Measurements from ENCODE around the gene ARL10.

The ARL10 gene

DNA sequence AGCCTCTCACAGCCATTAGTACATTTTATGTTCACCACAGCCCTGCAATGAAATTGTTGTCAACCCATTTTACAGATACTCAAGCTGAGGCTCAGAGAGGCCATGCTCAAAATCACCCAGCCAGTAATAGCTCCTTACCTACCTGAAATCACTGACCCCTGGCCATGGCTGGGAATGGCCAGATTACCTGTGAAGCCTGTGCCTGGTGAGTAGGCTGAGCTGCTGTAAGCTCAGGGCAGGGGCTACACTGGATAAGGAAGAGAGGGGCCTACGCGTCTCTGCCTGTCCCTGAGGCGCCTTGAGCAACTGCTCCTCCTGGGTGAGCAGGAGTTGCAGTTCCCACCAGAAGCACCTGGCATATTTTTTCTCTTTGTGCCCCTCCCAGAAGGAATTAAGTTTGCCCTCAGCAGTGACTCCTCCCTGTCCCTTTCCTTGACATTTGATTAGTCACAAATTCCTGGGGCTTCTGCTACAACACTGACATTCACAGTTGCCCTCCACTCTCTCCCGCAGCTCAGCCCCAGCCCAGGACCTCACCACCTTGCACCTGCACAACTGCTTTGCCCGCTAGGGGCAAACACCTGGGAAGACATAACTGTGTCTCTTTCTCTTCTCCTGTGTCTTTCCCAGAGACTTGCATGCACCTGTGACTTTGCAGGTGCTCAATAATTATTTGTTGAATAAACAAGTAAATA lies 45.3 kb downstream of the ARL10 start:
- no peaks in the 10 kb centered on the region for H3K27me3 ChIP-seq (replicated peaks in 2 of 5; ENCODE audit: control insufficient read depth in 4 of 5, insufficient read depth in 5 of 5, low read length in 4 of 5)
- ChIA-PET POLR2A (no interaction called here), CTCF (interaction anchor here (1.0 kb wide), 1 partner anchor 15 kb away, joined by 3 read pairs; no protein-coding TSS in a partner anchor)
- 96% methylated on average over 3 of the region's 5 CpGs for whole genome bisulfite sequencing (ENCODE audit: insufficient coverage)
- peaks cover 0 to 3% (median 2%) of the 10 kb centered on the region in 4 experiments for H3K4me1 ChIP-seq (ENCODE audit: control extremely low read depth in 1 of 4, control insufficient read depth in 4 of 4, insufficient read depth in 4 of 4, low read length in 3 of 4)
- no peak overlapping the region for H3K4me3 ChIP-seq (ENCODE audit: control insufficient read depth in 1 of 7, extremely low read depth in 1 of 7, insufficient read depth in 4 of 7, low read depth in 2 of 7, low read length in 6 of 7)
- H3K27ac ChIP-seq (ENCODE audit: insufficient read depth in 1 of 2, low read depth in 1 of 2, low read length in 2 of 2, poor library complexity in 1 of 2, severe bottlenecking in 2 of 2), result no peak overlapping the region
- H3K36me3 ChIP-seq (ENCODE audit: control insufficient read depth in 4 of 4, insufficient read depth in 4 of 4, low read length in 3 of 4), result peaks cover 3 to 20% (median 11%) of the 10 kb centered on the region in 4 experiments
- no peak for DNase-seq
- H3K9me3 ChIP-seq (ENCODE audit: control extremely low read depth in 1 of 5, control insufficient read depth in 4 of 5, insufficient read depth in 2 of 5, low read depth in 1 of 5, low read length in 4 of 5), result no peaks in the 10 kb centered on the region

DNA sequence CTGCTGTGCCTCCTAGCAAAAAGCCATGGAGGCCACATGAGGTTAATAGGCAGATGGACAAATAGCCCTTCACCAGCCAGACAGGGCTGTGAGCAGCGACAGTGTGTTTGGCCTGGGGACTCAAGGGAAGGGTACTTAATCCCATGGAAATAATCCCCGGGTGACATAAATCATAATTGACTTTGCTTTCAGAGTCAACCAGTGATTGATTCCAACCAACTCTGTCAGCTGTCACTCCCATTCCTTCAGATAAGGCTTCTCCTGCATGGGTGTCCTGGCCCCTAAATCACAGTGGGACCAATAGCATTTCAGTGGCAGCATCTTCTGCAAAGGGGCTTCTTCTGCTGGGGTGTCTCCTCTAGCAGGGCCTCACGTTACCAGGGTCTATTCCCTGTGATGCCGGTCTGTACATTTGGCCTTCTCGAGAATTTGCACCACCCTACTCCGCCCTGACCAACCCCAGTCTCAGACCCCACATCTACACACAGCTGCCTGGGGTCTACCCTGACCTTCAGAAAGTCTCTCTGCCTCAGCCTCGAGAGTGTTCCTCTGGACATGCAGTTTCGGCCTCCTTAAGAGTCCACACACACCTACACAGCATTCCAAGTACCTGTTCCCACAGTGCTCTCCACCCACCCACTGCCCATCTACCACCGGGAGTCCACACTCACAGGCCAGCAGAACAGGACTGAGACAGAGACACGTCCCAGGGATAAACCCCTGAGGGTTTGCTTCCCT lies 47.4 kb downstream of the ARL10 start:
- Histone ChIP-seq H3K4me3 (ENCODE audit: control insufficient read depth in 1 of 7, extremely low read depth in 1 of 7, insufficient read depth in 4 of 7, low read depth in 2 of 7, low read length in 6 of 7) (no peak overlapping the region), H3K4me1 (ENCODE audit: control extremely low read depth in 1 of 4, control insufficient read depth in 4 of 4, insufficient read depth in 4 of 4, low read length in 3 of 4) (peaks cover 2 to 15% (median 14%) of the 10 kb centered on the region in 4 experiments), H3K9me3 (ENCODE audit: control extremely low read depth in 1 of 5, control insufficient read depth in 4 of 5, insufficient read depth in 2 of 5, low read depth in 1 of 5, low read length in 4 of 5) (no peaks in the 10 kb centered on the region), H3K36me3 (ENCODE audit: control insufficient read depth in 4 of 4, insufficient read depth in 4 of 4, low read length in 3 of 4) (peaks cover 0 to 7% (median 2%) of the 10 kb centered on the region in 4 experiments), H3K27me3 (replicated peaks in 2 of 5; ENCODE audit: control insufficient read depth in 4 of 5, insufficient read depth in 5 of 5, low read length in 4 of 5) (no peaks in the 10 kb centered on the region), H3K27ac (ENCODE audit: insufficient read depth in 1 of 2, low read depth in 1 of 2, low read length in 2 of 2, poor library complexity in 1 of 2, severe bottlenecking in 2 of 2) (no peak overlapping the region)
- ChIA-PET POLR2A (no interaction called here), CTCF (interaction anchor here (1.2 kb wide), 1 partner anchor 166 kb away, joined by 4 read pairs; no protein-coding TSS in a partner anchor)
- 90% methylated on average over 4 of the region's 10 CpGs for WGBS (ENCODE audit: insufficient coverage)
- DNase-seq, result no peak

DNA sequence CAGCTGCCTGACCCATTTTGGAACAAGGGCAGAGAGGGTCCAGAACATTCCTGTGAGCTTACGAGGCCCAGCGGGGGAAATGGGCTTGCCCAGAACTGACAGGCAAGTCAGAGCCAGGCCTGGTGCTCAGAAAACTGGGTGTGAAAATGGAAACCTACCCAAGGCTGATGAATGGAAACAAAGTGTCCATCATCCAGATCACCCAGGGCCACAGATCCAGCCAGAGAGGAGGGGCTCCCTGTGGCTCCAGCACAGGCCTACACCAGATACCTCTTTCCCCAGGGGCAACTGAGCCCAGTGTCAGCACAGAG lies 47.9 kb downstream of the ARL10 start:
- Histone ChIP-seq H3K9me3 (ENCODE audit: control extremely low read depth in 1 of 5, control insufficient read depth in 4 of 5, insufficient read depth in 2 of 5, low read depth in 1 of 5, low read length in 4 of 5) (no peaks in the 10 kb centered on the region), H3K4me1 (ENCODE audit: control extremely low read depth in 1 of 4, control insufficient read depth in 4 of 4, insufficient read depth in 4 of 4, low read length in 3 of 4) (peaks cover 2 to 15% (median 14%) of the 10 kb centered on the region in 4 experiments), H3K27ac (ENCODE audit: insufficient read depth in 1 of 2, low read depth in 1 of 2, low read length in 2 of 2, poor library complexity in 1 of 2, severe bottlenecking in 2 of 2) (no peak overlapping the region), H3K27me3 (replicated peaks in 2 of 5; ENCODE audit: control insufficient read depth in 4 of 5, insufficient read depth in 5 of 5, low read length in 4 of 5) (no peaks in the 10 kb centered on the region), H3K36me3 (ENCODE audit: control insufficient read depth in 4 of 4, insufficient read depth in 4 of 4, low read length in 3 of 4) (peaks cover 0 to 4% (median 1%) of the 10 kb centered on the region in 4 experiments), H3K4me3 (ENCODE audit: control insufficient read depth in 1 of 7, extremely low read depth in 1 of 7, insufficient read depth in 4 of 7, low read depth in 2 of 7, low read length in 6 of 7) (no peak overlapping the region)
- ChIA-PET POLR2A (no interaction called here), CTCF (interaction anchor here (1.2 kb wide), 1 partner anchor 165 kb away, joined by 4 read pairs; no protein-coding TSS in a partner anchor)
- WGBS (ENCODE audit: insufficient coverage), result 100% methylated on average over 2 of the region's 2 CpGs
- no peak for DNase-seq

DNA sequence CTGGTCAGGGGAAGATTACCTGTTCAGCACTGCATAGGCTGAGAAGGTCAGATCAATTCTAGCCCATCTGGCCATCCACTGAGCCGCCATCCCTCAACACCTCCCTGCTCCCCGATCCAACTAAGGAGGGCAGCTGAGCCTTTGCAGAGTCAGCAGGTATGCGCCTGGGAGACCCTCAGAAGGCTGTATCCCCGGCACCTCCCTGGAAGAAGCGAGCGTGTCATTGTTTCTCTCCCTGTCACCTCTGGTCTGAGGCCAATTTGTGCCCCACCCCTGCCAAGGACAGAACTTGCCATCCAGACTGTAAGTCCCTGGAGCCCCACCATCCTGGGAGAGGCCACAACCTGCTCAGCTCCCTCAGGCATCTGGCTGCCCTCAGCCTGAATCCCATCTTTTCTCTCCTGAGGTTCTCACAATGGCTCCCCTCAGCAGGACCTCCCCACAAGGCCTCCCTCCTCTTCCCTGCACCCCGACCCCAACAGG lies 48.5 kb downstream of the ARL10 start:
- H3K9me3 ChIP-seq (ENCODE audit: control extremely low read depth in 1 of 5, control insufficient read depth in 4 of 5, insufficient read depth in 2 of 5, low read depth in 1 of 5, low read length in 4 of 5), result no peaks in the 10 kb centered on the region
- 100% methylated on average over 5 of the region's 7 CpGs for WGBS (ENCODE audit: insufficient coverage)
- no peak for DNase-seq
- no peak overlapping the region for H3K4me3 ChIP-seq (ENCODE audit: control insufficient read depth in 1 of 7, extremely low read depth in 1 of 7, insufficient read depth in 4 of 7, low read depth in 2 of 7, low read length in 6 of 7)
- POLR2A ChIA-PET, result no interaction called here
- H3K4me1 ChIP-seq (ENCODE audit: control extremely low read depth in 1 of 4, control insufficient read depth in 4 of 4, insufficient read depth in 4 of 4, low read length in 3 of 4), result peaks cover 2 to 15% (median 14%) of the 10 kb centered on the region in 4 experiments
- no peaks in the 10 kb centered on the region for H3K27me3 ChIP-seq (replicated peaks in 2 of 5; ENCODE audit: control insufficient read depth in 4 of 5, insufficient read depth in 5 of 5, low read length in 4 of 5)
- H3K36me3 ChIP-seq (ENCODE audit: control insufficient read depth in 4 of 4, insufficient read depth in 4 of 4, low read length in 3 of 4), result peaks cover 0 to 4% (median 0%) of the 10 kb centered on the region in 4 experiments
- H3K27ac ChIP-seq (ENCODE audit: insufficient read depth in 1 of 2, low read depth in 1 of 2, low read length in 2 of 2, poor library complexity in 1 of 2, severe bottlenecking in 2 of 2), result no peak overlapping the region
- CTCF ChIA-PET, result interaction anchor here (0.9 to 1.2 kb wide), 2 partner anchors 34 to 165 kb away, joined by 4 read pairs; no protein-coding TSS in a partner anchor

DNA sequence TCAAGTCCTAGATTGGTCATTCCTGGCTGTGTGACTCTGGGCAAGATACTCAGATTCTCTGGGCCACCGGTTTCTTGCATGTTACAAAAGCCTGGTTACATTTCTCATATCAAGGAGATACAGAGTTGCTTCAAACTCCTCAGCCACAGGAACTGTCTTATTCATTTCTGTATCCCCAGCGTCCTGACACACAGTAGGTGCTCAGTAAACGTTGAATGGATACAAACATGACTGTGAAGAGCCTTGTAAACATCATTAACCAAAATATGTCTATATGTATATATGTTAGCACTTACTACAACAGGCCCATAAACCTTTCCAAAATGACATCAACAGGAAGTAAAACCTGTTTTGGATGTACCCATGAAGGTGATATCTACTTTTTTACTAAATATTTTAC lies 49.4 kb downstream of the ARL10 start:
- POLR2A ChIA-PET, result no interaction called here
- WGBS (ENCODE audit: insufficient coverage), result 100% methylated on average over 1 of the region's 3 CpGs
- Histone ChIP-seq H3K4me3 (ENCODE audit: control insufficient read depth in 1 of 7, extremely low read depth in 1 of 7, insufficient read depth in 4 of 7, low read depth in 2 of 7, low read length in 6 of 7) (no peak overlapping the region), H3K27ac (ENCODE audit: insufficient read depth in 1 of 2, low read depth in 1 of 2, low read length in 2 of 2, poor library complexity in 1 of 2, severe bottlenecking in 2 of 2) (no peak overlapping the region), H3K4me1 (ENCODE audit: control extremely low read depth in 1 of 4, control insufficient read depth in 4 of 4, insufficient read depth in 4 of 4, low read length in 3 of 4) (peaks cover 2 to 15% (median 14%) of the 10 kb centered on the region in 4 experiments), H3K36me3 (ENCODE audit: control insufficient read depth in 4 of 4, insufficient read depth in 4 of 4, low read length in 3 of 4) (peaks cover 0 to 2% (median 0%) of the 10 kb centered on the region in 4 experiments), H3K9me3 (ENCODE audit: control extremely low read depth in 1 of 5, control insufficient read depth in 4 of 5, insufficient read depth in 2 of 5, low read depth in 1 of 5, low read length in 4 of 5) (no peaks in the 10 kb centered on the region), H3K27me3 (replicated peaks in 2 of 5; ENCODE audit: control insufficient read depth in 4 of 5, insufficient read depth in 5 of 5, low read length in 4 of 5) (no peaks in the 10 kb centered on the region)
- CTCF ChIA-PET, result interaction anchor here (0.9 kb wide), 1 partner anchor 33 kb away, joined by 4 read pairs; no protein-coding TSS in a partner anchor
- DNase-seq, result no peak

DNA sequence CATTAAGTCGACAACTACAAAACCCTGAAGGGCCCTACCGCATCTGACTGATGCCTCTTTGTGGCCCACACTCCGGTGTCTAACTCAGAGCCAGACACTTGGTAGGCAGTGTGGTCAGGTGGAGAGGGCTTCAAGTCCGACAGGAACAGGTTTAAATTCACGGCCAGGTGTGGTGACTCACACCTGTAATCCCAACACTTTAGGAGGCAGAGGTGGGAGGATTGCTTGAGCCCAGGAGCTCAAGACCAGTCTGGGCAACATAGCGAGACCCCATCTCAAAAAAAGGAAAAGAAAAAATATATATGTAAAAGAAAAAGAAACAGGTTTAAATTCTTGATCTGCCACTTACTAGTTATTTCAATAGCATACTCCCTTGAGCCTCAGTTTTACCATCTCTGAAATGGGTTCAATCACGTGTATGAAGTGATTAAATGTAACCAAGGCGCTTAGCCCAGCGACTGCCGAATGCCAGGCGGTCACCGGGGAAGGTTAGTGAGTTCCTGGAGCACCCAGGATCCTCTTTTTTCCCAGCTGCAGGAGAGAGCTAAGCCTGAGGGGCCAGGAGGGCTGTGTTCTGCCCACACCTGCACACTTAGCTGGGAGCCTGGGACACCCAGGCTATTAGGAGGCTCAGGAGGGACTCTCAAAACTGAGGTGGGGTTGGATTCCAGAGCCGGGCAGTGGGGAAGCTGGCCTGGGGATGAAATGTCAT lies 50.1 kb downstream of the ARL10 start:
- WGBS (ENCODE audit: insufficient coverage), result 83% methylated on average over 7 of the region's 13 CpGs
- peak in 2 of 3 donors; percentile 29 for DNase-seq
- peak overlapping the region in 1 of 2 experiments; percentile 65 for H3K27ac ChIP-seq (ENCODE audit: insufficient read depth in 1 of 2, low read depth in 1 of 2, low read length in 2 of 2, poor library complexity in 1 of 2, severe bottlenecking in 2 of 2)
- no peaks in the 10 kb centered on the region for H3K36me3 ChIP-seq (ENCODE audit: control insufficient read depth in 4 of 4, insufficient read depth in 4 of 4, low read length in 3 of 4)
- H3K27me3 ChIP-seq (replicated peaks in 2 of 5; ENCODE audit: control insufficient read depth in 4 of 5, insufficient read depth in 5 of 5, low read length in 4 of 5), result no peaks in the 10 kb centered on the region
- H3K9me3 ChIP-seq (ENCODE audit: control extremely low read depth in 1 of 5, control insufficient read depth in 4 of 5, insufficient read depth in 2 of 5, low read depth in 1 of 5, low read length in 4 of 5), result no peaks in the 10 kb centered on the region
- peaks cover 2 to 15% (median 14%) of the 10 kb centered on the region in 4 experiments for H3K4me1 ChIP-seq (ENCODE audit: control extremely low read depth in 1 of 4, control insufficient read depth in 4 of 4, insufficient read depth in 4 of 4, low read length in 3 of 4)
- H3K4me3 ChIP-seq (ENCODE audit: control insufficient read depth in 1 of 7, extremely low read depth in 1 of 7, insufficient read depth in 4 of 7, low read depth in 2 of 7, low read length in 6 of 7), result peak overlapping the region; percentile 46 to 85 (median 75)
- ChIA-PET CTCF (interaction anchor here (0.6 to 2.2 kb wide), 11 partner anchors 8 to 665 kb away, joined by 3 to 13 read pairs (median 5); partner anchors contain the start of gene RNF44), POLR2A (interaction anchor here (1.7 kb wide), 1 partner anchor 33 kb away, joined by 8 read pairs; the partner anchor contains the start of gene FAF2)
